PC-3 (cell line): ENCODE measurements around the gene ACVR1. TPM values are rescaled to one million over a fixed set of nuclear protein-coding genes. Genes with fewer than 3 reads are reported as not detected.

ENCODE experiments used
- ATAC-seq: fragments of 200-7000 bp; cut with Tn5 transposase; 2 replicates; pipeline ENCODE4 v1.9.1; 2020; ENCODE audit warnings: mild to moderate bottlenecking, moderate library complexity
- BruUV-seq: library from RNA; stranded (reverse); fragments of 400-500 nt; replicated peaks from 2 replicates; lab custom pipeline; 2021; lab: Mats Ljungman, UMichigan
- CTCF ChIA-PET: fragments of 300-600 bp; sonication (Branson Sonifier 250); formaldehyde crosslinking; loops from one replicate; lab custom pipeline; 2022; ENCODE audit warnings: antibody characterized with exemption; lab: Charles Lee
- POLR2A ChIA-PET: fragments of 300-600 bp; sonication (Branson Sonifier 250); formaldehyde crosslinking; loops from one replicate; lab custom pipeline; 2022; ENCODE audit warnings: antibody characterized with exemption; ENCODE audit not compliant: unreplicated experiment; lab: Charles Lee
- DNase-seq: peaks from one replicate; pipeline ENCODE4 v3.0.0-alpha.2; 2015
- H2AFZ ChIP-seq: fragments of 300-600 bp; sonication (generic); 2 replicates; pipeline ENCODE4 v1.6.0; 2016; ENCODE audit warnings: antibody characterized with exemption, low read length
- H3F3A ChIP-seq: fragments of 300-600 bp; sonication (generic); one replicate; pipeline ENCODE4 v1.6.0; 2017; ENCODE audit warnings: antibody characterized with exemption, low read length, control low read depth, mild to moderate bottlenecking; ENCODE audit not compliant: unreplicated experiment
- H3K27ac ChIP-seq: fragments of 300-600 bp; sonication (generic); 2 replicates; pipeline ENCODE4 v1.5.1; 2016; ENCODE audit warnings: mild to moderate bottlenecking, low read length
- H3K27me3 ChIP-seq: fragments of 300-600 bp; sonication (generic); 2 replicates; pipeline ENCODE4 v1.6.1; 2016; ENCODE audit warnings: low read length, mixed read lengths
- H3K36me3 ChIP-seq: fragments of 300-600 bp; sonication (generic); 2 replicates; pipeline ENCODE4 v1.6.1; 2016; ENCODE audit warnings: low read depth, mixed run types, low read length, mixed read lengths
- H3K4me1 ChIP-seq: fragments of 300-600 bp; sonication (generic); 2 replicates; pipeline ENCODE4 v1.5.1; 2016; ENCODE audit warnings: low read length; ENCODE audit not compliant: insufficient read depth
- H3K4me2 ChIP-seq: fragments of 300-600 bp; sonication (generic); 2 replicates; pipeline ENCODE4 v1.6.0; 2016; ENCODE audit warnings: low read length
- H3K4me3 ChIP-seq: fragments of 300-600 bp; sonication (generic); 2 replicates; pipeline ENCODE4 v1.5.1; 2016; ENCODE audit warnings: mild to moderate bottlenecking, low read length, mixed read lengths
- H3K79me2 ChIP-seq: fragments of 300-600 bp; sonication (generic); 2 replicates; pipeline ENCODE4 v1.6.1; 2017; ENCODE audit warnings: low read length, mixed read lengths
- H3K9ac ChIP-seq: fragments of 300-600 bp; sonication (generic); 2 replicates; pipeline ENCODE4 v1.6.0; 2016; ENCODE audit warnings: mild to moderate bottlenecking, low read length
- H3K9me2 ChIP-seq: fragments of 300-600 bp; sonication (generic); replicated peaks from 2 replicates; pipeline ENCODE4 v1.6.1; 2016; ENCODE audit warnings: mixed run types, low read length, mixed read lengths
- H3K9me3 ChIP-seq: fragments of 300-600 bp; sonication (generic); 2 replicates; pipeline ENCODE4 v1.6.1; 2016; ENCODE audit warnings: low read length, mixed read lengths
- H4K20me1 ChIP-seq: fragments of 300-600 bp; sonication (generic); 2 replicates; pipeline ENCODE4 v1.6.1; 2016; ENCODE audit warnings: low read length, mixed read lengths
- CTCF ChIP-seq: fragments of 300-600 bp; sonication (generic); conservative IDR thresholded peaks from 2 replicates; pipeline ENCODE4 v1.5.1; 2017; ENCODE audit warnings: antibody characterized with exemption, low read depth, mild to moderate bottlenecking, low read length
- EZH2 ChIP-seq: fragments of 300-600 bp; sonication (generic); IDR thresholded peaks from one replicate; pipeline ENCODE4 v1.6.1; 2017; ENCODE audit warnings: antibody characterized with exemption, mild to moderate bottlenecking, low read length; ENCODE audit not compliant: unreplicated experiment
- EZH2phosphoT487 ChIP-seq: fragments of 300-600 bp; sonication (generic); IDR thresholded peaks from 2 replicates; pipeline ENCODE4 v1.6.1; 2018; ENCODE audit warnings: mild to moderate bottlenecking, antibody characterized with exemption, low read length, borderline replicate concordance
- intact Hi-C: fragments of 100-400 bp; cut with micrococcal nuclease; formaldehyde crosslinking; loops from 2 replicates; pipeline ENCODE4 v1.9.0; 2023
- total RNA-seq: library from RNA; depleted of rRNA; stranded (reverse); fragments of >200 nt; gene quantifications from 2 replicates; pipeline ENCODE4 v1.2.3, GENCODE V29; 2014

Gene ACVR1
- total RNA-seq, 1 experiment from 2014 or later: 6.7 TPM

- Histone ChIP-seq H2AFZ (peak overlapping the region; percentile 24; the same call in 1 of the 2 replicates), H3K9me3 (no peaks in the 10 kb centered on the region), H3K9ac (peak overlapping the region; percentile 21), H3K27ac (peak overlapping the region; percentile 69), H4K20me1 (no peaks in the 10 kb centered on the region), H3K36me3 (no peaks in the 10 kb centered on the region), H3K9me2 (no peaks in the 10 kb centered on the region), H3K4me1 (peaks cover 25% of the 10 kb centered on the region), H3K4me3 (peak overlapping the region; percentile 3; the same call in 1 of the 2 replicates), H3F3A (no peaks in the 10 kb centered on the region), H3K79me2 (no peaks in the 10 kb centered on the region), H3K4me2 (peak overlapping the region; percentile 58), H3K27me3 (no peaks in the 10 kb centered on the region)
- ChIA-PET CTCF (interaction anchor here (0.5 kb wide), 1 partner anchor 229 kb away, joined by 14 read pairs; no protein-coding TSS in a partner anchor), POLR2A (no interaction called here)
- TF ChIP-seq CTCF: no peak
- no peak for TF ChIP-seq EZH2phosphoT487
- no peak for TF ChIP-seq EZH2
- DNase-seq: no peak
- no TSS peak for BruUV-seq
- intact Hi-C loops: no loop called here
- no peak for ATAC-seq
These were observed 38.2 kb downstream of the ACVR1 start for GRCh38 chr2:157837851-157838441.

- H3K4me2 ChIP-seq: no peak overlapping the region
- H4K20me1 ChIP-seq: no peaks in the 10 kb centered on the region
- ChIA-PET CTCF (interaction anchor here (0.6 kb wide), 1 partner anchor 188 kb away, joined by 3 read pairs; no protein-coding TSS in a partner anchor), POLR2A (no interaction called here)
- DNase-seq (no peak), ATAC-seq (no peak)
- no peaks in the 10 kb centered on the region for H3K27me3 ChIP-seq
- no peaks in the 10 kb centered on the region for H3K9me3 ChIP-seq
- no peak overlapping the region for H3K4me3 ChIP-seq
- no peaks in the 10 kb centered on the region for H3K79me2 ChIP-seq
- BruUV-seq: no TSS peak
- no peak overlapping the region for H3K27ac ChIP-seq
- H2AFZ ChIP-seq: no peak overlapping the region
- H3K36me3 ChIP-seq: no peaks in the 10 kb centered on the region
- intact Hi-C loops: no loop called here
- no peak overlapping the region for H3K9ac ChIP-seq
- no peaks in the 10 kb centered on the region for H3K9me2 ChIP-seq
- H3F3A ChIP-seq: no peaks in the 10 kb centered on the region
- TF ChIP-seq EZH2 (no peak), EZH2phosphoT487 (no peak), CTCF (no peak)
- peaks cover 30% of the 10 kb centered on the region for H3K4me1 ChIP-seq
These were observed 39.6 kb downstream of the ACVR1 start for GRCh38 chr2:157836531-157836930.

GRCh38 chr2:157835425-157835824 lies 40.7 kb downstream of the ACVR1 start:
- peaks cover 41% of the 10 kb centered on the region for H3K4me1 ChIP-seq
- CTCF ChIA-PET: no interaction called here

More at GRCh38 chr2:157835425-157835824, 40.7 kb downstream of the ACVR1 start:
- H3K36me3 ChIP-seq: no peaks in the 10 kb centered on the region
- H2AFZ ChIP-seq: no peak overlapping the region
- POLR2A ChIA-PET: no interaction called here
- H3K4me3 ChIP-seq: no peak overlapping the region
- H3K79me2 ChIP-seq: no peaks in the 10 kb centered on the region
- no peaks in the 10 kb centered on the region for H3K9me3 ChIP-seq
- no peaks in the 10 kb centered on the region for H4K20me1 ChIP-seq
- no peak overlapping the region for H3K9ac ChIP-seq
- H3K9me2 ChIP-seq: no peaks in the 10 kb centered on the region
- ATAC-seq (no peak), DNase-seq (no peak)
- no peak overlapping the region for H3K4me2 ChIP-seq
- BruUV-seq: no TSS peak
- no peak overlapping the region for H3K27ac ChIP-seq
- H3K27me3 ChIP-seq: no peaks in the 10 kb centered on the region
- intact Hi-C loops: no loop called here
- H3F3A ChIP-seq: no peaks in the 10 kb centered on the region
- no peak for TF ChIP-seq EZH2phosphoT487
- TF ChIP-seq CTCF: no peak
- no peak for TF ChIP-seq EZH2
